Sciatic nerve (tissue), 2 donors: Measurements from ENCODE around the gene DPYSL5. TPM values are rescaled to one million over a fixed set of nuclear protein-coding genes. Genes with fewer than 3 reads are reported as not detected.

Experiments used
- ATAC-seq: fragments of 200-7000 bp; cut with Tn5 transposase; one replicate; pipeline ENCODE4 v1.9.1; 2020; ENCODE audit warnings: mild to moderate bottlenecking, moderate library complexity
- DNase-seq: peaks from one replicate; pipeline ENCODE4 v3.0.0-alpha.2; 2020; ENCODE audit warnings: low spot score
- intact Hi-C: fragments of 100-400 bp; cut with DNase I; formaldehyde crosslinking; loops from one replicate; pipeline ENCODE4 v1.14.2; 2022
- total RNA-seq: library from RNA; stranded (reverse); fragmentation: NEBNext Ultra II Directional; extraction: Animal tissue kit (Norgen Biotek cat#: 25700); gene quantifications from one replicate; pipeline ENCODE4 v1.2.1, GENCODE V29; 2021
- donor health status: DM: no; HTN: no; CAD: no.
- donor health status: DM: no; HTN: no; CAD: no.

Gene DPYSL5
- total RNA-seq, 1 donor from 2014 or later = not detected

DNA sequence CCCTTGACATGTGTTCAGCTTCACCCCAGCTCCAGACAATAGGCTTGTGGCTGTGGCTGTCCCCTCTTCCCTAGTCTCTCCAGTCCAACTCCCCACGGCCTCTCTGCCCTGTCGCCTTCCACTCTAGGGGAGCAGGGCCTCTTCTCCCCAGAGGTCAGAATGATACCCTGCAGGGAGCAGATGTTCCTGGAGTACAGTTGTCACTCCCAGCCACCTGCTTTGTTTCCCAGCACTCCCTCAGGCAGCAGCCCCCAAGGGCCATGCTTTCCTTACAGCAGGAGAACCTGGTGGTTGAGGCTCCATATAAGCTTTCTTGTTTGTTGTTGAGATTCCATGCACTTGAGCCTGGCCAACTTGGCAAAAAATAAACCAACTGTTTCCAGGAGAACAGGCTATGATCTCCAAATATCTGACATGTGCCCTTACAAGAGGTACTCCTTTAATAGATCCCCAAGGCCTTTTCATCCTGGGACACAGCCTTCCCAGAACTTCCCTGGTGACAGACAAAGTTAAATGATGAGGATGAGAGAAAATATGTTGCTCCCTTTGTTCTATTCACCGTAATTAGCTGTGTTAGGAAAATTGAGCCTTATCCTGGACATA lies 45.1 kb downstream of the DPYSL5 start:
- ATAC-seq (no peak), DNase-seq (no peak)
- intact Hi-C loops = no loop called here

GRCh38 chr2:26894136-26894535 lies 46.2 kb downstream of the DPYSL5 start:
- DNase-seq = no peak
- intact Hi-C loops = no loop called here
- ATAC-seq = no peak

DNA sequence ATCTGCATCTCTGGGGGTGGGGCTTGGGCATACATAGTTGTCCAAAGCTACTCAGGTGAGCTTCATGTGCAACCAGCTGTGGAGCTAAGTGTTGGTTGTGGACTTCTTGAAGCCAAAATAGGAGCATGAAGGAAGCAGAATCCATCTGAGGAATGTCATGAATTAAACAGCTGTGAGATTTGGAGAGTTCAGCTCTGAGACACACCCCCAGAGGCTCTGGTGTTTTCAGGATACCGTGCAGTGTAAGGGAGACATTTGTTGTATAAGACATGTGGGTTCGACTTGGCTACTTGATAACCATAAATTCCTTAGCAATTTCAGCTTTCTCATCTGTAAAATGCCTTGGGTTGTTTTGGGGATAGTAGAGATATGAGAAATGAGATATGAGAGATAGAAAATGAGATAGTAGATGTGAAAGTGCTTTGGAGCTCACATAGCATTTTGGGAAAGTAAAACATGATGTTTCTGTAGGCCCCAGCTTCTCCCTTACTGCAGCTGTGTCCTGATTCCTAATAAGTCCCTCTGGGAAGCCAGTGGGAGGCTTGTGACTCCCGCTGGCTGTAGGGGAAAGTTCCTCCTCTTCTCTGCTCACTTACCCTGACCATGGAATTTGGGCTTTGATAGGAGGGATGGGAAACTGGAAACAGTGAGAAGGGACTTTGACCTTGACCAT lies 50.0 kb downstream of the DPYSL5 start:
- DNase-seq = no peak
- no peak for ATAC-seq
- intact Hi-C loops = no loop called here

DNA sequence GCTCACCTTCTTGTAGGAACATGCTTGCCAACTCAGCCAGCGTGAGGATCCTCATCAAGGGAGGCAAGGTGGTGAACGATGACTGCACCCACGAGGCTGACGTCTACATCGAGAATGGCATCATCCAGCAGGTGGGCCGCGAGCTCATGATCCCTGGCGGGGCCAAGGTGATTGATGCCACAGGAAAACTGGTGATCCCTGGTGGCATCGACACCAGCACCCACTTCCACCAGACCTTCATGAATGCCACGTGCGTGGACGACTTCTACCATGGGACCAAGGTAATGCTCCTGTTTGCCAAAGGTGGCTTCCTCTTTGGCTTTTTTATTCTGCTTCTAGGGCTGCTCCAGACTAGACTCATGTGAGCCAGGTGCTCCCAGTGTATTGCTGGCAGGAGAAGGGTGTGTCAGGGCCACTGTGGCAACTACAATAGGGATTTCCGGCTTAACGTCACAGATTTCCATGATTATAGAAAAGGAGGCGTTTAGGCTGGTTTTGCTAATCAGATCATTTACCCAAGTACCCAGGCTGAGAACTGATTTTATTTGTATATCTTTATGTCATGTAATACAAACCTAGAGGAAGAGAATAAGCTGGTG lies 50.6 kb downstream of the DPYSL5 start:
- intact Hi-C loops = no loop called here
- DNase-seq (no peak), ATAC-seq (no peak)

- ATAC-seq (no peak), DNase-seq (no peak)
- intact Hi-C loops = no loop called here
These were observed 51.7 kb downstream of the DPYSL5 start for GRCh38 chr2:26899500-26900164.

DNA sequence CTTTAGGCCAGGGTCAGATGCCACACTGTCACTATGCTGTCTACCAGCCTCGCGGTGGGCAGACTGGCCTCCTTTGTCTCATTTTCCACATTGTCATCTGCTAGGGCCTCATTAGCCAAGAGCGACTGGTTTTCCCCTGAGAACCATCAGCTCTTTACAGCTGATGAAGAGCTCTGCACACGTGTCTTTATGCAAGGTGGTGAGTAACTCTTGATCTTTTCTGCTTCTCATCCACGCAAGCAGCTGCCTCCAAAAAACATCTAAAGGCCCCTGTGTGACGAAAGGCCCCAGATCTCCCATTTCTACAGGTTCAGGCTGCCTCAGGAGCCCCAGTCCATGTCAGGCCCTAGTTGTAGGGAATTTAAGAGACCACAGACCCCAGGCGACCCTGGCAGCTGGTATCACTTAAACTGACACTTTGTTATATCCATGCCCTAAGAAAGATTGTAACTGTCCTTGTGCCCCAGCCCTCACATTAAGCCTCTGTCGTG lies 52.9 kb downstream of the DPYSL5 start:
- ATAC-seq (peak; percentile 27), DNase-seq (no peak)
- intact Hi-C loops = no loop called here

DNA sequence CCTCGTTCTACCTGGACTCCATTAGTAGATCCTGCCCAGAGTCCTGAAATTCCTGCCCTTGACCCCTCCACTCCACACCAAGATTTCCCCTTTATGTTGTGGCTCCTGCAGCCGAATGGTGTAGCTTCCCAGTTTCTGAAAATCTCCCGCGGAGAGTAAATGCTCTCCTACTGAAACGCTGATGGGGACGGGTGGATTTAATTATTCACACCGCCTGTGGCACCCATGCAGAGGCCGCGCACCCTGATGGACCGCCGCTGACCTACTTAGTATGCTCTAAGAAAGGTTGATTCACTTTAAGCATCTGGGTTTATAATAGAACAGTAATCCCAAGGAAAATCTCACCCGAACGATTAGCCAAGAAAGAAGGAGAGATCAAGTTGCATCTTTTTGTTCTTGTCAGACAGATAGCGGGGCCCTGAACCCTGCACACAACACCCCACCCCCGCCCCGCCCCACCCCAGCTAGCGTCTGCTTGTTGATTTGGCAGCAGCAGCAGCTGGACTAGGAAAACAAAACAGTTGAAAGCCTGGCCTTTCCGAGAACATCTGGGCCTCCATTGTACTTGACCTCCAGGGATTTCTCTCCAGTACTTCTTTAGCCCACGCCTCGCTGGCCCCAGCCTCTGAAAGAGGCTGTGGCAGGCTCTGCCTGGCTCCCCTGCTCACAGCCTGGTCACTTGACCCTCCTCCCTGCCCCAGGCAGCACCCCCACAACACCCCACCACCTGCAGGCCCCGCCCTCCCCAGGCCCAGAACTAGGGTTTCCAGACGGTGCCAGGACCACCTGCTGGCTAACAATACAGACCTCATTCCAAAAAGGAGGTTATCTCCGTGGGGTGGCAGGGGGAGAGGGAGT lies 53.6 kb downstream of the DPYSL5 start:
- intact Hi-C loops = no loop called here
- DNase-seq (no peak), ATAC-seq (peak; percentile 91)

DNA sequence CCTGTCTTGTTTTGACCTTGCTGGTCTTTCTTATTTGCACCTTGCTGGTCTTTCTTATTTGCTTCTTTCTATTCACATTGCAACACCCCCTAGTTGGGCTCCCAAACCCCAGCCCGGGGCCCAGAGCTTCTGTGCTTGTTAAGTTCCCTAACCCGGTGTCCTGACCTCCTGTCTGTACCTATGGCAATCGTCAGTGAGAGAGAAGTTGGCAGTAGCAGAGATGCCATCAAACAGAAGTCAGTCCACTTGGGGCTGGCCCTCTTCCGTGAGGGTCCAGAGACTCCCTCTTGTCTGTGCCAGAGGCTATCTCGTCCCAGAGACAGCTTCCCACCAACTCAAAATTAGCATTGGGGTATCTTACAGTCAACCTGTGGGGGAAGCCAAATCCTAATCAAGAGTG lies 55.7 kb downstream of the DPYSL5 start:
- DNase-seq (no peak), ATAC-seq (no peak)
- intact Hi-C loops = no loop called here

DNA sequence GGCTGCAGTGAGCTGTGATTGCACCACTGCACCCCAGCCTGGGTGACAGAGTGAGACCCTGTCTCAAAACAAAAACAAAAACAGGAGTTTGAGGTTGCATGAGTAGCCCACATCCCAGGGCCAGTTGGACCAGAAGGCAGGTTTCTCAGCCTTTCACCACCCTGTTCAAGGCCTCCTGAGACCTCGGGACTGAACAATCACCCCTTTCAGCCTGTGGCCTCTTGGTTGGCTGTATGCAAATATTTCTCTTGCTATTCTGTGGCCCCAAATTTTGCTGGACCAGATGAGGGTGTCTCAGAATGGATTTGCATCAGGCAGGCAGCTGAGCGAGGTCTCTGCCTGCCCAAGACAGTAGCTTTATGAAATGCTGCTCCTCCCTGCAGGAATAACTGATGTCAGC lies 56.9 kb downstream of the DPYSL5 start:
- ATAC-seq = peak; percentile 50
- intact Hi-C loops = no loop called here
- DNase-seq = no peak

GRCh38 chr2:26905341-26906198 lies 57.6 kb downstream of the DPYSL5 start:
- no peak for ATAC-seq
- DNase-seq = no peak
- intact Hi-C loops = no loop called here

GRCh38 chr2:26907416-26907815 lies 59.5 kb downstream of the DPYSL5 start:
- intact Hi-C loops = no loop called here
- ATAC-seq = no peak
- no peak for DNase-seq

- ATAC-seq = no peak
- DNase-seq = no peak
- intact Hi-C loops = no loop called here
These were observed 62.2 kb downstream of the DPYSL5 start for GRCh38 chr2:26910176-26910575.

DNA sequence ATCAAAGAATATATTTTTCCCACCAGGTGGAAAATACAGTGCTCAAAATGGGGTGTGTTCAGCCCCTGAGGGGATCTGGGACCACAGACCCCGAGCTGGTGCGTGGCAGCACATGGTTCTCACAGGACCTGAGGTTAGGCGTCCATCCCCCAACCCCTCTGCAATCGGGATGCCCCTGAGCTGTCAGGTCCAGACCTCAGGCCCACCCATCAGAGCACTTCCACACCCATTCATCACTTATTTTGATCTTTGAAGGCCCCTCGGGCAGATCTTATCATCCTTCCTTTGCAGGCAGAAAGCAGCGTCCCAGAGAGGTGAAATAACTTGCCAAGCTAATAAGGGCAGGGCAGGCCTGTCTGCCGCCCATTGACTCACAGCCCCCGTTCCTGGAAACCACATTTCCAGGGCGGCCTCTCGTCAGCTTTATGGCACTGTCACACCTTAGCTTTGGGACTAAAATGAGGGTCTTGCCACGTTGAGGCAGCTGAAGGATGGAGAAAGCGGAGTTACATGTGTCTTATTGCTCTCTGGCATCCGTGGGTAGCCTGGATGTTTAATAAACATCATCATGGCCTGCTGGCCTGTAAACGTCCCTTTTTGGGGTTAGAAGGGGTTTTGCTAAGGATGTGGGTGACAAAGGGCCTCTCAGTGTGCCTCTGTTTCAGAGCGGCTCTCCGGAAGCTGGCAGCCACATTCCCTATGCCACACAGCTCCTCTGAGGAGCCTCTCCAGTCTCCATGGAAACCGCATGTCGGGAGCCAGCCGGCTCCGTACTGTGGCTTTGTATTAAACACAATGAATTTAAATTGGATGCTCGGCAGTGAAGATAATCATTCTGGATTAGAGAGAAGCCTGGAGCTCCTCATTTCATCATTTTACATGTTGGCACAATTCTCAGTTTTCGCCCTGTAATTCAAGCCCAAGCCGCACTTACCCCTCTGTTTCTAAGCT lies 64.3 kb downstream of the DPYSL5 start:
- ATAC-seq = no peak
- DNase-seq = no peak
- intact Hi-C loops = no loop called here

DNA sequence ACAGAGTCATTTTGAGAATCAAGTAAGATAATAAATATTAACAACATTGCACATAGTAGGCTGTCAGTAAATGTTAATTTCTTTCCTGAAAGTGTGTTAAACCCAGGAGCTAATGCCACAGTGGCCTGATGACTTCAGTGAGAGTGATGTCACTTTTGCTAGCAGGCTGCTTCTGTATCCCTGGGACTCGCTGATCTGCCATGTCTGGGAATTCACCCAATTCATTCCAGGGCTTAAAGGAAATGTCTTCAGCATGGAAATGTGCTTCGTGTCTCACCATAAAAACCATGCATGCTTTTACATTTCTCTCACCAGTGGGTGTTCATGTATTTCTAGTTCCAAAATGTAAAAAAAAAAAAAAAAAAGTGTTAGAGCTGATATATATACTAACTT lies 65.7 kb downstream of the DPYSL5 start:
- DNase-seq (no peak), ATAC-seq (no peak)
- intact Hi-C loops = no loop called here

DNA sequence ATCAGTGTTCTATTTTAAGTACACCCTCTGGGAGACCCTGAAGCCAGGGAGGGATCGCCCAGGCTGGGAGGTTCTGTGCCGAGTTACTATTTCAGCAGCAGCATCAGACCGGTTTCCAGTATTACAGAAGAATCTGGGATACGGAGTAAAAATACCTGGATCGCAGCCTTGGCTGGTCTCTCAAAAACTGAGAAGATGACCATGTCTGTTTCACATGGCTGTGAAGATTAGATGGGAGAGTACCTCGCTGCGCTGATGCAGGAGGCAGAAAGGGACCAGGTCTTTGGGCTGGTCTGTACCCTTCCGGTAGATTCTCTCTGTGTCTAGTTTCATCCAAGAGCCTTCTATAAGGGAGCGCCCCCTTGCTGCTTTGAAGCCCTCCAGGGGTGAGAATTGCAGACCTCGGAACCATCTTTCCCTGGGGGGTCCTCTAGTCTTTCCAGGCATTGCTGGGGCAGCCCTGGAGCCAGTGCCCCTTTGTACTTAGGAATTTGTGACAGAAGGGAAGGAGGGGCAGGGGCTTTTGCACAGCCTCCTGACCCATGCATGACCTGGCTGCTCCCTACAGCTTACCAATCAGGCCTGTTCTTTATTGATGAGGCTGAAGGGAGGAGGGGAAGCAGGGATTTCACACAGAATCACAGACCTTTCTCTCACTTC lies 66.2 kb downstream of the DPYSL5 start:
- DNase-seq = no peak
- ATAC-seq = no peak
- intact Hi-C loops = no loop called here

GRCh38 chr2:26914659-26915310 lies 66.9 kb downstream of the DPYSL5 start:
- DNase-seq (no peak), ATAC-seq (no peak)
- intact Hi-C loops = no loop called here
